HG03103 (cell line): ENCODE results near the gene RCAN3.

ENCODE experiments used
- ATAC-seq: cut with Tn5 transposase; IDR thresholded peaks from one replicate; pipeline ENCODE4 v1.9.1; 2021; ENCODE audit warnings: low read depth; ENCODE audit not compliant: unreplicated experiment

The RCAN3 gene

GRCh38 chr1:24570265-24571125, 67.9 kb downstream of the RCAN3 start:
- ATAC-seq: no peak

- no peak for ATAC-seq
Observed at GRCh38 chr1:24572301-24572700, 69.7 kb downstream of the RCAN3 start.

GRCh38 chr1:24575905-24576587, 73.4 kb downstream of the RCAN3 start:
- ATAC-seq: no peak

- ATAC-seq: no peak
Observed at GRCh38 chr1:24578846-24579245, 76.2 kb downstream of the RCAN3 start.

GRCh38 chr1:24580756-24581155, 78.1 kb downstream of the RCAN3 start:
- ATAC-seq: no peak

GRCh38 chr1:24584171-24584647, 81.6 kb downstream of the RCAN3 start:
- ATAC-seq: no peak

- ATAC-seq: no peak
Observed at GRCh38 chr1:24586119-24586518, 83.5 kb downstream of the RCAN3 start.

- peak; percentile 52 for ATAC-seq
Observed at GRCh38 chr1:24586970-24587820, 84.6 kb downstream of the RCAN3 start.

- ATAC-seq: no peak
Observed at GRCh38 chr1:24588573-24588972, 85.9 kb downstream of the RCAN3 start.

GRCh38 chr1:24589200-24589599, 86.6 kb downstream of the RCAN3 start:
- ATAC-seq: no peak
